ENCODE results near the gene PRUNE2.
"Not testable (repeated sequence)": the region's sequence is repeated elsewhere in the genome, so short reads cannot be mapped to it uniquely, and the experiment has no call there.

The PRUNE2 gene

DNA sequence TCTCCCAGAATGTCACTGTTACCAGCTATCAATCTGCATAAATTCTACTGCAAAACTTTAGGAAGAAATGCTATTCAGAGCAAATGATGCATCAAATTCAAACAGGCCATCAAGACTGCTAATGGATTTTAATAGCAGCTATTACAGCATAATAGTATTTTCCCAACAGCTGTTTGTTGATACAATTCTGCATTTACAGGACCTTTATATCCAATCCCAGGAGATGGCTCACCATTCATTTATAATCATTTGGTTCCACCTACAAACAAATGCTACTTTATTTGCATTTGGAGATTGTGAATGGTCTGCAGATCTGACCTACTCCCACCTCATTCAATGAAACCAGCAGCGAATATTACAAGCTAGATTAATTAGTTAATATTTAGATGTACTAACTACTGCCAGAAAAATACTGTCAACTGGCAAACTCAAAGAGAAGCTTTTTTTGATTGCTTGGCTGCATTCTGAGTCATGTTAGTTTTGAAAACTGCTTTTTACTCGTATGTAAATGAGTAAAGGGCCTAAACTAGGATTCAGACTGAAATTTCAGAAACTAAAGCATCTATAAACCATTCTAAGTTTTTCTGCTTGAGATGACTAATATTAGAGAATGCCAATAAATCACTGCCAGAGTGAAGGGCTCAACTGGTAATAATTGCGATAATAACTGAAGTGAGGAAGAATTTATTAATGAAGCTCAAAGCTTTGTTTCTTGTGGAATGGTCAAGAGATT is 148.8 kb downstream of the PRUNE2 start:
- H3K4me1 ChIP-seq (ENCODE audit: control insufficient read depth in 1 of 2, insufficient read depth in 1 of 2, low read depth in 1 of 2, low read length in 1 of 2) = no peaks in the 10 kb centered on the region
- H3K27me3 ChIP-seq = no peaks in the 10 kb centered on the region
- no peak overlapping the region for H3K27ac ChIP-seq
- TF ChIP-seq, protein P1, sequence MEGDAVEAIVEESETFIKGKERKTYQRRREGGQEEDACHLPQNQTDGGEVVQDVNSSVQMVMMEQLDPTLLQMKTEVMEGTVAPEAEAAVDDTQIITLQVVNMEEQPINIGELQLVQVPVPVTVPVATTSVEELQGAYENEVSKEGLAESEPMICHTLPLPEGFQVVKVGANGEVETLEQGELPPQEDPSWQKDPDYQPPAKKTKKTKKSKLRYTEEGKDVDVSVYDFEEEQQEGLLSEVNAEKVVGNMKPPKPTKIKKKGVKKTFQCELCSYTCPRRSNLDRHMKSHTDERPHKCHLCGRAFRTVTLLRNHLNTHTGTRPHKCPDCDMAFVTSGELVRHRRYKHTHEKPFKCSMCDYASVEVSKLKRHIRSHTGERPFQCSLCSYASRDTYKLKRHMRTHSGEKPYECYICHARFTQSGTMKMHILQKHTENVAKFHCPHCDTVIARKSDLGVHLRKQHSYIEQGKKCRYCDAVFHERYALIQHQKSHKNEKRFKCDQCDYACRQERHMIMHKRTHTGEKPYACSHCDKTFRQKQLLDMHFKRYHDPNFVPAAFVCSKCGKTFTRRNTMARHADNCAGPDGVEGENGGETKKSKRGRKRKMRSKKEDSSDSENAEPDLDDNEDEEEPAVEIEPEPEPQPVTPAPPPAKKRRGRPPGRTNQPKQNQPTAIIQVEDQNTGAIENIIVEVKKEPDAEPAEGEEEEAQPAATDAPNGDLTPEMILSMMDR (IDR thresholded peaks at IDR 0.05) = no peak
- no peak overlapping the region for H3K4me3 ChIP-seq (ENCODE audit: low read depth in 1 of 2, low read length in 1 of 2)
- no peaks in the 10 kb centered on the region for H3K36me3 ChIP-seq
- no peaks in the 10 kb centered on the region for H3K9me3 ChIP-seq

GRCh38 chr9:76756268-76756640 is 149.7 kb downstream of the PRUNE2 start:
- TF ChIP-seq, protein P1 (IDR thresholded peaks at IDR 0.05) = no peak
- Histone ChIP-seq H3K27ac (no peak overlapping the region), H3K27me3 (no peaks in the 10 kb centered on the region), H3K36me3 (no peaks in the 10 kb centered on the region), H3K4me3 (ENCODE audit: low read depth in 1 of 2, low read length in 1 of 2) (no peak overlapping the region), H3K4me1 (ENCODE audit: control insufficient read depth in 1 of 2, insufficient read depth in 1 of 2, low read depth in 1 of 2, low read length in 1 of 2) (no peaks in the 10 kb centered on the region), H3K9me3 (no peaks in the 10 kb centered on the region)

GRCh38 chr9:76751001-76751400 is 154.9 kb downstream of the PRUNE2 start:
- TF ChIP-seq, protein P1 (IDR thresholded peaks at IDR 0.05) = no peak
- H3K27ac ChIP-seq = no peak overlapping the region
- no peak overlapping the region for H3K4me3 ChIP-seq (ENCODE audit: low read depth in 1 of 2, low read length in 1 of 2)
- H3K4me1 ChIP-seq (ENCODE audit: control insufficient read depth in 1 of 2, insufficient read depth in 1 of 2, low read depth in 1 of 2, low read length in 1 of 2) = no peaks in the 10 kb centered on the region
- no peaks in the 10 kb centered on the region for H3K27me3 ChIP-seq
- H3K9me3 ChIP-seq = no peaks in the 10 kb centered on the region
- no peaks in the 10 kb centered on the region for H3K36me3 ChIP-seq

DNA sequence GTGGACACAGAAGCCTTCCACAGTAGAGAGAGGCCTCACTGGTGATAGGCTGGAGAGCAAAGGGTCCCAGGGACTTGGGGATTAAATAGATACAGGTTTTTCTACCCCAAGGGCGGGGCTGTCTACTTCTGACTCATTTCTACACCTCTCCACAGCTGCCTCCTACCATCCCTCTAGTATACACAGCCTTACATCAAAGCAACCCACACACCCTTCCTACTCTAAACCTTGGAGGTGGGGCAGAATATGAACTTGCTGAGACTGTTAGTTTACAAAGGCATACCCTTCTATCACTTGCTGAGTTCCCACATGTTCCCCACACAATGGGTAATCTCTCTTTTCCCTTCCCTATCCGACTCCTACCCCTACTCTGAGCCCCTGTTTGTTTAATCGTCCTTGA is 161.6 kb downstream of the PRUNE2 start:
- Histone ChIP-seq H3K27me3 (no peaks in the 10 kb centered on the region), H3K36me3 (no peaks in the 10 kb centered on the region), H3K4me1 (ENCODE audit: control insufficient read depth in 1 of 2, insufficient read depth in 1 of 2, low read depth in 1 of 2, low read length in 1 of 2) (no peaks in the 10 kb centered on the region), H3K4me3 (ENCODE audit: low read depth in 1 of 2, low read length in 1 of 2) (no peak overlapping the region), H3K27ac (no peak overlapping the region), H3K9me3 (no peaks in the 10 kb centered on the region)
- TF ChIP-seq, protein P1 (IDR thresholded peaks at IDR 0.05) = no peak

GRCh38 chr9:76743931-76744330 is 162.0 kb downstream of the PRUNE2 start:
- Histone ChIP-seq H3K36me3 (no peaks in the 10 kb centered on the region), H3K4me1 (ENCODE audit: control insufficient read depth in 1 of 2, insufficient read depth in 1 of 2, low read depth in 1 of 2, low read length in 1 of 2) (no peaks in the 10 kb centered on the region), H3K4me3 (ENCODE audit: low read depth in 1 of 2, low read length in 1 of 2) (no peak overlapping the region), H3K27me3 (no peaks in the 10 kb centered on the region), H3K9me3 (no peaks in the 10 kb centered on the region), H3K27ac (no peak overlapping the region)
- TF ChIP-seq, protein P1 (IDR thresholded peaks at IDR 0.05) = no peak

- H3K9me3 ChIP-seq; H3K27ac ChIP-seq; H3K27me3 ChIP-seq; H3K4me3 ChIP-seq (ENCODE audit: low read depth in 1 of 2, low read length in 1 of 2); H3K4me1 ChIP-seq (ENCODE audit: control insufficient read depth in 1 of 2, insufficient read depth in 1 of 2, low read depth in 1 of 2, low read length in 1 of 2); H3K36me3 ChIP-seq: not testable (repeated sequence)
These were observed 163.0 kb downstream of the PRUNE2 start for GRCh38 chr9:76742890-76743289.
